ENCODE results near the gene PDHX.

PDHX gene

DNA sequence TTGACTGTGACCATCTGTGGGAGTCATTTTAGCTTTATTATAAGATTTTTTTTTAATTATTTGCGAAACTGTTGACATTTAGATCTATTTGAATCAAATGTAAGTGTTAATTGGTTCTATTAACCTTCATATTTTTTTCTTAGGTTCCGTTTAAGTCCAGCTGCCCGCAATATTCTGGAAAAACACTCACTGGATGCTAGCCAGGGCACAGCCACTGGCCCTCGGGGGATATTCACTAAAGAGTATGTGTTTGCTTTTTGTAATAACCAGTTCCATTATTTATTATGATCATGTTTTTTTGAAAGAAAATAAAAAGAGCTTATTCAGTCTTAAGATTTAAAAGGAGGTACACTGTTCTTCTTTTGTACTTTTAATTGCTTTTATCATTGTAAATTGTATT, 43.9 kb downstream of the PDHX start:
- no peak for DNase-seq

DNA sequence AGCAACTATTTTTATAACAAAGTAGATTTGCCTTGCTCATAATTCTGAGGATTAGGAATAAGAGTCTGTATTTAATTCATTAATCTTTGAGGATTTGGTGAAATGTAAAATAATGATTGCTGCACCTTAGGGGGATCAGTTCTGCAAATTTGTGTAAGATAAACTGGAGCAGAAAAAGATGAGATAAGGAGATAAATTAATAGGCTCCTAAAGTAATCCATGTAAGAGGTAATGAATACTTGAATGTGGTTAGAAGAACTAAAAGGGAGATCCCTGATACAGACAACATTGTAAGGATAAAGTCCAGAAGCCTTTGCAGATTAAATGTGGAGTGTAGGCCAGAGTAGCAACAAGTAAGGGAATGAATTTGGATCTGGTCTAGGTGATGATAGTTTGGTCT, 45.6 kb downstream of the PDHX start:
- no peak for DNase-seq

DNA sequence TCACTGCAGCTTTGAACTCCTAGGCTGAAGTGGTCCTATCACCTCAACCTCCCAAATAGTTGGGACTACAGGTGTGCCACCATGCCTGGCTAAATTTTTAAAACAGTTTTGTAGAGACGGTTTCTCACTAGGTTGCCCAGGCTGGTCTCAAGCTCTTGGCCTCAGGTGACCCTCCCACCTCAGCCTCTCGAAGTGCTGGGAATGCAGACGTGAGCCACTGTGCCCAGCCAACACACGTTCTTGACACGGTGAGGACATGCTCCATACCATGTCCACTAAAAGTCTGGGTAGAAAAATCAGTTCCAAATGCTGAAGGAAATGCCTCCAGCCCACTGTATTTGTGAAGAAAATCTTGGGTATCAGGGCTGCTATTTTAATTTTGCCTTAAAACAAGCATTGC, 46.9 kb downstream of the PDHX start:
- DNase-seq, result no peak

DNA sequence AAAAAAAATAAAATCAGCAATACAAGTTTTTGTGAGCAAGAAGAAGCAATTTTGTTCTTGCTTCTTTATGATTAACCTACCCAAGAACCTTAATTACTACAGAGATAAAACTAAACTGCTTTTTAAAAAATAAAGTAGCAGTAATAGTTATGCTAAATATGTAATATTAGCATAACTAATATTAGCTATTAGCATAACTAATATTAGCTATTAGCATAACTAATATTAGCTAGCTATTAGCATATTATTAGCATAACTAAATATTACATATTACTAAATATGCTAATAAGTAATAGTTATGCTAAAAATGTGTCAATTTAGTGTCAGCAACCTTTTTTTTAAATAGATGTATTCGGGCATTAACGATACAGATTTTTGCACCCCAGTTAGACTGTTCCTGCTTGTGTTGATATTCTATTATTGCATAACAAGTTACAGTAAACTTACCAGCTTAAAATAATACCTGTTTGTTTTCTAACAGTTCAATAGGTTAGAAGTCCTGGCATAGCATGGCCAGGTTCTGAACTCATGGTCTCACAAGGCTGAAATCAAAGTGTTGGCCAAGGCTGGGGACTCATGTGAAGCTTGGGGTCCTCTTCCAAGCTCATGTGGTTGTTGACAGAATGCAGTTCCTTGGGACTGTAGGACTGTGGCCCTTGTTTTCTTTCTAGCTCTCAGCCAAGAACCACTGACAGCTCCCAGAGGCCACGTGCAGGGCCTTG, 48.4 kb downstream of the PDHX start:
- DNase-seq, result no peak

DNA sequence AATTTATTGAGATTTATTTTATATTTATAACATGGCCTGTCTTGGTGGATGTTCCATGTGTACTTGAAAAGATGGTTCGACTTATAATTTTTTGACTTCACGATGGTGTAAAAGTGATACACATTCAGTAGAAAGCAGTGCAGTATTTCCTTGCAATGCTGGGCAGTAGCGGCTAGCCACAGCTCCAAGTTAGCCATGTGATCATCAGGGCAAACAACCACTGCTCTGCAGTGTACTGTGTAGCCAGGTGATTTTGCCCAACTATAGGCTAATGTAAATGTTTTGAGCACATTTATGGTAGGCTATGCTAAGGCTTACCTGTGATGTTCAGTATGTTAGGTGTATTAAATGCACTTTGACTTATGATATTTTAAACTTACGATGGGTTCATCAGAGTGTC, 52.4 kb downstream of the PDHX start:
- no peak for DNase-seq

DNA sequence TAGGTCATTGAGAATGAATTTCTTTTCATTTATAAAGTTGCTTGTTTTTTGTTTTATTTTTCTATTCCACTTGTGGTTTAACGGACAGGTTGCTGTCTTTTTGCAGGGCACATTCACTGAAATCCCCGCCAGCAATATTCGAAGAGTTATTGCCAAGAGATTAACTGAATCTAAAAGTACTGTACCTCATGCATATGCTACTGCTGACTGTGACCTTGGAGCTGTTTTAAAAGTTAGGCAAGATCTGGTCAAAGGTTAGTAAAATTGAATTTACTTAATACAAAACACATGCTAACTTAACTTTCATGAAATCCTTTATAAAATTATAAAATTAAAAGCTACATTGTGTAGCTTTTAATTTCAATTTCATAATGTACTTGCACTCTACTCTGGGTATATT, 53.6 kb downstream of the PDHX start:
- no peak for DNase-seq

DNA sequence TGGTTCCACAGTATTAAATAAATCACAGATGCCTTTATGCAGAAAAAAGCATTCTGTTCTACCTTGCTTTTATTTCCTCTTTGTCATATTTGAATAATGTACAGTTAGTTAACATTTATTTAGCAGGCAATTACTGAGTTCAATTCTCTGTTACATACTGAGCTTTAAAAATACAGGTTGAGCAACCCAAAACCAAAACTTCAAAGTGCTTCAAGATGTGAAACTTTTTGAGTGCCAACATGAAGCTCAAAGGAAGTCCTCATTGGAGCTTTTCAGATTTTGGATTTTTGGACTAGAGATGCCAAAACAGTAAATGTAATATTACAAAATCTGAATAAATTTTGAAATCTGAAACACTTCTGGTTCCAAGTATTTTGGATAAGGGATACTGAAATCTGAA, 54.1 kb downstream of the PDHX start:
- DNase-seq, result no peak

DNA sequence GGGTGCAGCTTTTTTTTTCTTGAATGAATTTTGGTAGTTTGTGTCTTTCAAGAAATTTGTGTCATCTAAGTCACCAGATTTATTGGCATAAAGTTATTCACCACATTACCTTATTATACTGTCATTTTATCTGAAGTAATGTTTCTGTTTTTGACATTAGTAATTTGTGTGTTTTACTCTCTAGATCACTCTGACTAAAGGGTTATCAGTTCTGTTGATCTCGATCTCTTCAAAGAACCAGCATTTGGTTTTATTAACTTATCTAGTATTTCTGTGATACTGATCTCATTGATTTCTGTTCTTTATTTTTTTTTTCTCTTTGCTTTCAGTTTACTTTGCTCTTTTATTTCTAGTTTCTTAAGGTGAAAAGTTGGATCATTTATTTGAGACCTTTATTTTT, 55.5 kb downstream of the PDHX start:
- DNase-seq, result no peak

DNA sequence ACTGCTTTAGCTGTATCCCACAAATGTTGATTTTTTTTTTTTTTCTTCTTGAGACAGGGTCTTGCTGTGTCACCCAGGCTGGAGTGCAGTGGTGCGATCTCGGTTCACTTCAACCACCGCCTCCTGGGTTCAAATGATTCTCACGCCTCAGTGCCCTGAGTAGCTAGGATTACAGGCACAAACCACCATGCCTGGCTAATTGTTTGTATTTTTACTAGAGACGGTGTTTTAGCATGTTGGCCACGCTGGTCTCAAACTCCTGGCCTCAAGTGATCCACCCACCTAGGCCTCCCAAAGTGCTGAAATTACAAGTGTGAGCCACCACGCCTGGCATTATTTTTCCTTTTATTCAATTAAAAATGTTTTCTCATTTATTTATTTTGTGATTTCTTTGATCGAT, 55.9 kb downstream of the PDHX start:
- DNase-seq, result no peak

DNA sequence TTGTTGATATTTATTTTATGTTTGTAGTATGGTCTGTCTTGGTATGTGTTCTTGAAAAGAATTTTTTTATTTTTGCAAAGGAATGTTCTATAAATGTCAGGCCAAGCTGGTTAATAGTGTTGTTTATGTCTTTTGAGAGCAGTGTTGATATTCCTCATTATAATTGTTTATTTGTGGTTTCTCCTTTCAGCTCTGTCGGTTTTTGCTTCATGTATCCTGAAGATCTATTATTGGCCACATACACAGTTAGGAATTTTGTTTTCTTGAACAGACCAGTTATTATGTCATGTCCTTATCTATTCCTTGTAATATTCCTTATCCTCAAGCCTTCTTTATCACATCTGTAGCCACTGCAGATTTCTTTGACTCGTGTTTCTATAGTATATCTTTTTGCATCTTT, 56.5 kb downstream of the PDHX start:
- no peak for DNase-seq

DNA sequence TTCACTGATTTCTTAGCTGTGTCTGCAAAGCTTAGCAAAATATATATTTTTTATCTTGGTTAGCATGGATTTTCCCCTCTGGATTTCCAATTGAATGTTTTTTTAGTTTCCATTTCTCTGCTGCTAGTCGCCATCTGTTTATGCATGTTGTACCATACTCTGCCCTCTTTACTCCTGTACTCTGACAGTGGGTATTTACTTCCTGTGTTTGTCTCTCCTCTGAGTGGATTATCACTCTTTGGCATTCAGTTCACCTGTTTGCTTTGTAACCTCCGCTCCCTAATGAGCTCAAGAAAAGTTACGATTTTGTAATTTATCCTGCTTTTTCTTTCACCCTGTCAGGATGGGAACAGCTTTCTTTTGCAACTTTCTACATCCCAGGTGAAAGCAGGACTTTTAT, 59.1 kb downstream of the PDHX start:
- no peak for DNase-seq

DNA sequence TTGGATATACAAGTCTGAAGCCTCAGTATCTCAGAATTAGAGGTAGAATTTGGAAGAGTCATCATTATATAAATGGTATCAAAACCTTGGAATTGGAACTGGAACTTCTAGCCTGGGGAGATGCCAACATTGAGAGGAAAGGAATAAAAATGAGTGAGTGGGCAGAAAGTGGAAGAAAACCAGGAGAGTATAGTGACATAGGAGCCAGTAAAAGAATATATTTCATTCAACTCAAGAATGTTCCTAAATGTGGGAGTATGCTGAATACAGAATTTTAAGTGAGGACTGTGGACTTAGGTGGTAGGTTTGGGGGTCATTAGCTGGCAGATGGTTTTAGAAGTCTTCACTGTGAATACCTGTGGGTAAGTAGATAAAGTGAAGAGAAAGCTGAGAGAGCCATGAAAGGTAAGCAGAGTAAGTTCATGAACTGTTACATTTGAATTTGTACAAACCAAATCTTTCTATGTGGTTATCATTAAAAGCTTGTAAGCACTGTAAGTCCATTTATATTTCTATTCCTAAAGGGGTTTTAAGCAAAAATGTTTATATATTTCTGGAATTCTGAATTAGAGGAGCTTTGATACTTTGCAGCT, 60.2 kb downstream of the PDHX start:
- DNase-seq, result no peak

DNA sequence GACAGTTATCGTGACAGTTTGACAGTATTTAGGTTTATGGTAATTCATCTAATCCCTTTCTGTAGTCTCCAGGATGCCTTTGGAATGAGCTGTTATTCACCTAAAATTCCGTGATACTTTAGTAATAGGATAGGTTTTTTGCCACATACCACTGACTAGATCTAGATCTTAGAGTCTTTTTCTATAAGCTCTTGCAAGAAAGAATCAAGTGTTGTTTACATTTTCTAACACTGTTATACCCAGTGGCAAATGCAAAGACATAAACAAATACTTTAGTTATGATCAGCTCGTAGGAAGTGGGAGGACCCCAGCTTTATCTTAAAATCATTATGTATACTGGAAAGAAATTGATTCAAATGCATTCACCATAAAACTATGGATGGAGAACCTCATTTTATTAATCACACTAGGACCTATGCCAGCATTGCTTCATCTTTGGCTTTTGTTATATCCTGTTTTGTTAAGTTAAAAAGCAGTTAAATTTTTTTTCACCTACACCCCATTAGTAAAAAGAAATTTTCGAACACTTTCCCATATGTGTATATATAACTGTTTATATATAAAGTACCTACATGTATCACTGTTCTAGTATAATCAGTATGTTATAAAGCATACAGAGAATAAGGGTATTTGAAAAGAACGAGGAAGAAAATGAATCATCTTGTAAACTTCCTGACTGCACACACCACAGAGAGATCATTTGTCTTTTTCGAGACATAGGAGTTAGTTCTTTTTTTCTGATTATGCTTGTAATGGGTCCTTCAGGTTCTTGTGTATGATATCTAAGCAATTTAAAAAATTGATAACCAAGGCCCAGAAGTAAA, 60.9 kb downstream of the PDHX start:
- no peak for DNase-seq

DNA sequence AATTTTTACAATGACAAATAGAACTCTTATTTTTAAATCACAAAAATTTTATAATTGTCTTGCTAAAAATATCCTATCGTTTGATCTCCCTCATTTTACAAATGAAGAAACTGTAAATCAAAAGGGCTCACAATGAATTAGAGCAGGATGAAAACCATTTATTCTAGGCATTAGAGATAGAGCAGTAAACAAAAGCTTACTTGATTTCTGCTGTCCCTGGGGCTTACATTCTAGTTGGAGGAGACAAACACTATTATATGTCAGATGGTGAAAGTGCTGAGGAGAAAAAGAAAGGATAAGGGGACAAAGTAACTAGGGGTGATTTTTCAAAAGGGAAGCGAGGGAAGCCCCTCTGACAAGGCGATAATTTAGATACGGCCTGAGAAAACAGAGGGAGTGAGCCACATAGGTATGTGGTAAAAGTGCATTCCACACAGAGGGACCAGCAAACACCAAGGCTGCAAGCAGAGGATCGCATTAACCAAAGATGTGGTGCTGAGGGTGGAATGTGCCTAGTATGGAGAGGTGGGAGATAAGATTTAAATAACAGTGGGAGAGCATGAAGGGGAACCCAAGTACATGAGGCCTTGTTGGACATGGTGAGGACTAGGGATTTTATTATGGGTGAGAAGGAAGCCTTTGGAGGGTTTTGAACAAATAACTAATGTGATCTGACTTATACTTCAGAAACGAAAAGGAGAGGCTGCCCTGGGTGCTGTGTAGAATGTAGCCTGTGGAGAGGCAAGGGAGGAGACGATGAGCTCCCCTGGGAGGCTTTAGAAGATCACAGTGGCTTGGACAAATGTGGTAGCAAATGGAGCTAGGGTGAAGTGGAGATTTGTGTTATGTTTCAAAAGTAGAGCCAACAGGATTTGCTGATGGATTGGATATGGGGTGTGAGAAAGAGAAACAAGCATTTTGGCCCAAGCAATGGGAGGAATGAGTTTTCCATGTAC, 62.1 kb downstream of the PDHX start:
- DNase-seq, result no peak

DNA sequence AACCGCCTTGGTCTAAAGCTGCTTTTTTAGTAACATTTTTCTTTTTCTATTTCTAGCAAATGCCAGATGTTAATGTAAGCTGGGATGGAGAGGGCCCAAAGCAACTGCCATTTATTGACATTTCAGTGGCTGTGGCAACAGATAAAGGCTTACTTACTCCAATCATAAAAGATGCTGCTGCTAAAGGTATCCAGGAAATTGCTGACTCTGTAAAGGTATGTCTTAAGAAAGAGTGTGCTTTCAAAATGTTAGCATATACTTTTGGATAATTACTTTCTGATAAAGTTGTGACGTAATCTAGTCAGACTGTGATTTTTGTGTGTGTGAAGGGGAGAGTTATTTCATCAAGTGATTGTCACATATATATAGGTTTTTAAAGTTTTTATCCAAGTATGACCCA, 68.1 kb downstream of the PDHX start:
- no peak for DNase-seq

DNA sequence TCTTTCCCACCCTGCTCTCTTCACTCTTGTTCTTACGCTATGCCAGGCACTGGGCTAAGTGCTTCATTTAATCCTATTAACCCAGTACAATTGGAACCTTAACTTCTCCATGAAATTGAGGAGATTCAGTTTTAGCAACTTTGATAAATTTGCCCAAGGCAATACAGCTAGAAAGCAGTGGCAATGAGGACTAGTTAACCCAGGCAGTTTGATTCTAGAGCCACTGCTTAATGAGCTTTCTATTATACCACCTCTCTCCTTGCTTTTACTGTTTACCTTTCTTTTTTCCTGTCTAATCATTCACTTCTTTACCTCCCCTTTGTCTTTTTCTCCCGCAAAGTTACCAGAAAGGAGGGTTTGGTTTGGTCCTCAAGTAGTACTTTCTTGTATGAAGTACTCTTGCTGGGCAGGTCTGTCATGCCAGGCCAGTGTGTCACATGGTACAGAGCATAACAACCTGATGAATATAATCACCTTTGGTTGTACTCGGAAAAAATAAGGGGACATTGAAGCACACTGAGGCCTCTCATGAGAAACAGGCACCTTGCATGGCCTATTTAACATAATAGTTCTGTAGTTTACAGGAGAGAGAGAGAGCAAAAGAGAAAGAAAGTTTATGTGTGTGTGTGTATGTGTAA, 70.6 kb downstream of the PDHX start:
- no peak for DNase-seq

DNA sequence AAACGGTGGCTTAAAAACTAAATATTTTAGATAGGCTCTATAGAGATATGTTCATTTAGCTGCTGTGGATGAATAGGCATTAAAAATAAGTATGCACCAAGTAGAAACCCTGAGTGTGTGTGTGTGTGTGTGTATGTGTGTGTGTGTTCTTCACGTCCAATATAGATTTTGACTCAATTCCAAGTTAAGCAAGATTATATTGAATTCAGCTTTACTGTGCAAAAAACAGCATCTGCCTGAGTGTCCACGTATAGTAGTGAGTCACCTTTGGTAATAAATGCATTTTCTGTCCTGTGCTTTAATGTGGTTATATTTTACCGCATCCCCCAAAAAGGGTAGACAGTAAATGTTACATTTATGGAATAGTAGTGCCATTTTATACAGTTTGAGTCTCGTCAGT, 71.2 kb downstream of the PDHX start:
- no peak for DNase-seq

DNA sequence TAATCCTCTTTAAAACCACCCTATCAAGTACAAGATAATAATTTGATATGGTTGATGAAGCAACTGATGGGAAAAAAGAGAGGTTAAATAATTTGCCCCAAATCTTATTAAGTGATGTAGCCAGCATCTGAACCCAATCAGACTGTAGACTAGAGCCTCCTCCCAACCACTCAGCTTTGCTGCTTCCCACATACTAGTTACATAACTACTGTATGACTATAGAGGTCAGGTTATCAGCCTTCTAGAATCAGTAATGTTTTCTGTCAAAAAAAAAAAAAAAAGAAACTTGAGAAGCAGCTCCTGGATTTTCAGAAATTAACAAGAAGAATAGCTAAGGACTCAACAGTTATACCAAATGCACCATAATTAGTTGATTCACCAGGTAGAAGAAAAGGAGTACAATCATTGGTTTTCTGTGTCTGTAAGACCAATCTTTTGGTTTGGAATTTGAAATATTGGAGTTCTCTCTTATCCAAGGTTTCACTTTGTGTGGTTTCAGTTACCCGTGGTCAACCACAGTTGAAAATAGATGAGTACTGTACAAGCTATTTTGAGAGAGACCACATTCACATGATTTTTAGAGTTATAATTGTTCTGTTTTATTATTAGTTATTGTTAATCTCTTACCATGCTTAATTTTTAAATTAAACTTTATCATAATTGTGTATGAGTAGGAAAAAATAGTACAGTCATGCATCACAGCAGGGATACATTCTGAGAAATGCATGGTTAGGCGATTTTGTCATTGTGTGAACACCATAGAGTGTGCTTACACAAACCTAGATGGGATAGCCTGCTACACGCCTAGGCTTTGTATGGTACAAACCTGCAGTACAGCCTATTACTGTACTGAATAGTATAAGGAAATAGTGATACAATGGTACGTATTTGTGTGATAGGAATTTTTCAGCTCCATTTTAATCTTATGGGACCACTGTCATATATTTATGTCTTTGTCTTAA, 72.2 kb downstream of the PDHX start:
- no peak for DNase-seq

DNA sequence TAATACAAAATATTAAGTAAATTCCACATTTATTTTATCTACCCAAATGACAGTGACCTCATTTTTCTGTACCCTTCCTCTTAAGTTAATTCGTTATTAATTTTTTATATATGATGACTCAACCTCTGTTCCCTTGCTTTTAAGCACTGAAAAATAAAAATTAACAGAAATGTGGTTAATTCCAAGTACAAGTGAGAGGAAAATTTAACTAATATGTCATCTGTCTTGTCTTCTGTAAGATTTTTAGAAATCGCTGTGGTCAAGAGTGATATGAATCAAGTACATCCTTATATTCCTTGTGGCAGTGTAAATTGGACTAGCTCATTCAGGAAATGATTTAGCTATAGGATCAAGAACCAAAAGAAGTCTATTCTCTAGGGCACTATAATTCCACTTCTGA, 74.5 kb downstream of the PDHX start:
- no peak for DNase-seq

DNA sequence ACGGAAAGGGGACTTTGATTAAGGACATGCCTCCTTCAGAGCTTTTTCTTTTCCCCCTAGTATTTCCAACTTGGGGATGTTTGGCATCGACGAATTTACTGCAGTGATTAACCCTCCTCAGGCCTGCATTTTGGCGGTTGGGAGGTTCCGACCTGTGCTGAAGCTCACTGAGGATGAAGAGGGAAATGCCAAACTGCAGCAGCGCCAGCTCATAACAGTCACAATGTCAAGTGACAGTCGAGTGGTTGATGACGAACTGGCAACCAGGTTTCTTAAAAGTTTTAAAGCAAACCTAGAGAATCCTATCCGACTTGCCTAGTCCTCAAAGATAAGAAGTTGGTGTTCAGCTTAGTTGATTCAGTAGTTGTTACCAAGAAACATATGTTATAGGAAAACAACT, 78.4 kb downstream of the PDHX start:
- no peak for DNase-seq

DNA sequence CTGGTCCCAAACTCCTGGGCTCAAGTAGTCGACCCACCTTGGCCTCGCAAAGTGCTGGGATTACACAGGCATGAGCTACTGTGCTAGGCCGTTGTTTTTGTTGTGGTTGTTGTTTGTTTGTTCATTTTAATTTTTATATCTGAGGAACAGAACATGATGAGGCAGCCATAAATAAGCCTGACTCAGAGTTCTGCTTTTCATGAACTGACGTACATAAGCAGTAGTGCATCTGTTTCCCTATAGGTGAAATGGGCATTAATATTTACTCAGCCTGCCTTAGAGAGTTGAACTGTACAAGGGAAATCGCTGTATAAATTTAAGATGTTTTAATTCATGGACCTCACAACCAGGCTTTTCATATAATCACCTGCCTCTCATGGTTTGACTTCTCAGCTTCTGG, 80.5 kb downstream of the PDHX start:
- no peak for DNase-seq

All from SHP77 treated with DMSO at 0.1 percent for 48 hours (cell line).